ENCODE data around the gene KRTAP5-9. TPM values are rescaled to one million over a fixed set of nuclear protein-coding genes. Genes with fewer than 3 reads are reported as not detected.

Gene KRTAP5-9
- total and polyA plus RNA-seq, 2 of the 8 experiments (the other 6 are each of a cell fraction or from before 2014, with no cell fraction given) = 0.11 TPM; not detected in 1

- H3K79me2 ChIP-seq (ENCODE audit: control insufficient read depth in 1 of 2, insufficient read depth in 2 of 2, low read length in 2 of 2) = no peaks in the 10 kb centered on the region; a peak in 1 of 4 replicates
- peaks cover 0 to 9% of the 10 kb centered on the region in 2 experiments for H4K20me1 ChIP-seq (replicated peaks in 1 of 2; ENCODE audit: control insufficient read depth in 1 of 2, insufficient read depth in 2 of 2, low read length in 2 of 2)
- no peak for DNase-seq (ENCODE audit: low read depth in 1 of 2, low spot score in 2 of 2)
- H4K5ac ChIP-seq (ENCODE audit: insufficient read length, low read depth, low read length) = no peak overlapping the region
- H2BK5ac ChIP-seq (ENCODE audit: low read depth, low read length) = no peak overlapping the region; the same call in 1 of the 2 replicates
- no peak overlapping the region for H3K18ac ChIP-seq (ENCODE audit: extremely low read depth, low read length)
- peaks cover 8% of the 10 kb centered on the region; the same call in 1 of the 2 replicates for H3K23me2 ChIP-seq (ENCODE audit: low read depth, low read length)
- H2BK12ac ChIP-seq (ENCODE audit: low read depth, low read length) = no peak overlapping the region
- H3K4me3 ChIP-seq (ENCODE audit: extremely low read depth in 1 of 4, insufficient read depth in 2 of 4, low read depth in 3 of 4, low read length in 4 of 4) = no peak overlapping the region
- H3K9ac ChIP-seq (replicated peaks in 1 of 4; ENCODE audit: extremely low read depth in 1 of 4, low read depth in 3 of 4, low read length in 3 of 4) = no peak overlapping the region
- no peaks in the 10 kb centered on the region for H3K79me1 ChIP-seq (ENCODE audit: low read depth, low read length)
- CTCF ChIA-PET (ENCODE audit: partially characterized antibody) = interaction anchor here (0.6 to 5.4 kb wide), 5 partner anchors 9 to 1171 kb away, joined by 3 to 37 read pairs (median 3); partner anchors contain the start of genes KRTAP5-10 and KRTAP5-11
- no peak overlapping the region for H2BK120ac ChIP-seq (replicated peaks; ENCODE audit: low read depth, low read length)
- WGBS, 2 experiments (ENCODE audit: extremely low coverage in 1 of 2, insufficient coverage in 1 of 2, insufficient read length in 1 of 2, insufficient replicate concordance in 2 of 2, low coverage in 1 of 2, low lambda C conversion rate in 2 of 2, missing lambda C conversion rate in 1 of 2) = 88% methylated on average over 10 of the region's 11 CpGs; no CpG with 5 or more reads in 1 of the 2 experiments
- no peak overlapping the region for H4K8ac ChIP-seq (ENCODE audit: extremely low read depth, insufficient read depth, low read length)
- POLR2A ChIA-PET (ENCODE audit: partially characterized antibody) = no interaction called here
- H2BK15ac ChIP-seq (ENCODE audit: low read length) = no peak overlapping the region; the same call in 1 of the 2 replicates
- H4K91ac ChIP-seq (replicated peaks; ENCODE audit: insufficient read length, low read length) = peak overlapping the region; percentile 73
- H3K27ac ChIP-seq (ENCODE audit: low read depth, low read length) = no peak overlapping the region
- no peak overlapping the region for H2AFZ ChIP-seq (ENCODE audit: low read length)
- no peaks in the 10 kb centered on the region; a peak in 2 of 7 replicates for H3K27me3 ChIP-seq (replicated peaks in 1 of 4; ENCODE audit: control insufficient read depth in 3 of 4, extremely low read depth in 1 of 4, insufficient read depth in 3 of 4, low read length in 3 of 4)
- H3K9me3 ChIP-seq (ENCODE audit: insufficient read depth in 2 of 2, low read depth in 1 of 2, low read length in 1 of 2) = no peaks in the 10 kb centered on the region
- no peak overlapping the region for H3K4me2 ChIP-seq (ENCODE audit: insufficient read depth in 1 of 2, low read depth in 2 of 2, low read length in 2 of 2)
- peaks cover 0 to 4% (median 1%) of the 10 kb centered on the region in 4 experiments; a peak in 3 of 7 replicates for H3K4me1 ChIP-seq (replicated peaks in 1 of 4; ENCODE audit: control insufficient read depth in 3 of 4, insufficient read depth in 4 of 4, low read length in 3 of 4)
- H2BK20ac ChIP-seq (ENCODE audit: low read length) = no peak overlapping the region
- peak overlapping the region; percentile 65; the same call in 1 of the 2 replicates for H2AK5ac ChIP-seq (ENCODE audit: low read depth, low read length)
- H3K56ac ChIP-seq (replicated peaks; ENCODE audit: insufficient read length, low read depth, low read length) = no peak overlapping the region
- no peak overlapping the region for H3K14ac ChIP-seq (ENCODE audit: insufficient read length)
- no peak for FAIRE-seq
- H3K4ac ChIP-seq (replicated peaks; ENCODE audit: insufficient read length, low read depth, low read length) = no peak overlapping the region
- H3K36me3 ChIP-seq (ENCODE audit: control insufficient read depth in 2 of 4, insufficient read depth in 4 of 4, low read length in 3 of 4) = no peaks in the 10 kb centered on the region
- TF ChIP-seq RFX5 (IDR thresholded peaks at IDR 0.05; ENCODE audit: borderline replicate concordance, low read depth, low read length) (no peak), FOSL1 (IDR thresholded peaks at IDR 0.05; ENCODE audit: insufficient read depth, low read depth, low read length) (no peak), SP4 (IDR thresholded peaks at IDR 0.05; ENCODE audit: low read length) (no peak), MAFK (IDR thresholded peaks at IDR 0.05; ENCODE audit: low read depth, low read length) (no peak), NANOG (IDR thresholded peaks at IDR 0.05; ENCODE audit: insufficient read depth, low read depth, low read length, poor library complexity, severe bottlenecking) (no peak), TAF7 (optimal IDR thresholded peaks at IDR 0.05; ENCODE audit: borderline replicate concordance, low read depth, low read length) (no peak), BCL11A (IDR thresholded peaks at IDR 0.05; ENCODE audit: low read depth in 2 of 2, low read length in 2 of 2) (no peak), POLR2AphosphoS5 (IDR thresholded peaks at IDR 0.05; ENCODE audit: low read depth, low read length) (no peak), KDM5A (IDR thresholded peaks at IDR 0.05; ENCODE audit: low read length) (no peak)
- TF ChIP-seq, protein P1, sequence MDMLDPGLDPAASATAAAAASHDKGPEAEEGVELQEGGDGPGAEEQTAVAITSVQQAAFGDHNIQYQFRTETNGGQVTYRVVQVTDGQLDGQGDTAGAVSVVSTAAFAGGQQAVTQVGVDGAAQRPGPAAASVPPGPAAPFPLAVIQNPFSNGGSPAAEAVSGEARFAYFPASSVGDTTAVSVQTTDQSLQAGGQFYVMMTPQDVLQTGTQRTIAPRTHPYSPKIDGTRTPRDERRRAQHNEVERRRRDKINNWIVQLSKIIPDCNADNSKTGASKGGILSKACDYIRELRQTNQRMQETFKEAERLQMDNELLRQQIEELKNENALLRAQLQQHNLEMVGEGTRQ (IDR thresholded peaks at IDR 0.05; ENCODE audit: low read length) = no peak
- no peak overlapping the region for H3K23ac ChIP-seq (ENCODE audit: insufficient read length)
Observed at GRCh38 chr11:71572811-71573210, 24.6 kb downstream of the KRTAP5-9 start.

Measured in H1 (cell line).